Memory B cell (primary cell): Measurements from ENCODE around the gene ZDHHC15.
"Not testable (repeated sequence)": the region's sequence is repeated elsewhere in the genome, so short reads cannot be mapped to it uniquely, and the experiment has no call there.

Experiments
- ATAC-seq: fragments of 150-1000 bp; cut with Tn5 transposase; 2 replicates; pipeline ENCODE4 v1.10.0; 2021; ENCODE audit warnings: low read depth, mild to moderate bottlenecking, moderate library complexity
- DNase-seq, 2 donors: peaks; one replicate each; pipeline ENCODE4 v3.0.0; 2022; ENCODE audit warnings: low spot score in 2 of 2
- H3K27ac Mint-ChIP-seq: one replicate; pipeline ENCODE4 v1.8.0; 2022; ENCODE audit warnings: mild to moderate bottlenecking, moderate library complexity, mixed read lengths
- H3K27me3 Mint-ChIP-seq: one replicate; pipeline ENCODE4 v1.8.0; 2022; ENCODE audit warnings: mixed read lengths
- H3K36me3 Mint-ChIP-seq: one replicate; pipeline ENCODE4 v1.8.0; 2022; ENCODE audit warnings: mild to moderate bottlenecking, mixed read lengths
- H3K4me1 Mint-ChIP-seq: one replicate; pipeline ENCODE4 v1.8.0; 2022; ENCODE audit warnings: mixed read lengths
- H3K4me3 Mint-ChIP-seq: one replicate; pipeline ENCODE4 v1.8.0; 2022; ENCODE audit warnings: mild to moderate bottlenecking, moderate library complexity, mixed read lengths
- H3K9me3 Mint-ChIP-seq: one replicate; pipeline ENCODE4 v1.8.0; 2022; ENCODE audit warnings: mixed read lengths

ZDHHC15 gene

DNA sequence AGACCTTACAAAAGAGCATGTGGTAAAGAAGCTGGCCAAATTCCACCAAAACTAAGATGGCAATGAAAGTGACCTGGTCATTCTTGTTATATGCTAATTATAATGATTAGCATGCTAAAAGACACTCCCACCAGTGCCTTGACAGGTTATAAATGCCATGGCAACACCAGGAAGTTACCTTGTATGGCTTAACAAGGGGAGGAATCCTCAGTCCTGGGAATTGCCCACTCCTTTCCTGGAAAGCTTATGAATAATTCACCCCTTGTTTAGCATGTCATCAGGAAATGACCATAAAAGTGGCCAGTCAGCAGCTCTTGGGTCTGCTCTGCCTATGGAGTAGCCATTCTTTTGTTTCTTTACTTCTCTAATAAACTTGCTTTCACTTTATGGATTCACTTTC is 161.0 kb downstream of the ZDHHC15 start:
- ATAC-seq (no peak), DNase-seq (no peak)
- peaks cover 3% of the 10 kb centered on the region for H3K36me3 Mint-ChIP-seq
- no peaks in the 10 kb centered on the region for H3K4me1 Mint-ChIP-seq
- H3K9me3 Mint-ChIP-seq = peaks cover 7% of the 10 kb centered on the region
- H3K27ac Mint-ChIP-seq = no peak overlapping the region
- no peak overlapping the region for H3K4me3 Mint-ChIP-seq
- H3K27me3 Mint-ChIP-seq = no peaks in the 10 kb centered on the region

DNA sequence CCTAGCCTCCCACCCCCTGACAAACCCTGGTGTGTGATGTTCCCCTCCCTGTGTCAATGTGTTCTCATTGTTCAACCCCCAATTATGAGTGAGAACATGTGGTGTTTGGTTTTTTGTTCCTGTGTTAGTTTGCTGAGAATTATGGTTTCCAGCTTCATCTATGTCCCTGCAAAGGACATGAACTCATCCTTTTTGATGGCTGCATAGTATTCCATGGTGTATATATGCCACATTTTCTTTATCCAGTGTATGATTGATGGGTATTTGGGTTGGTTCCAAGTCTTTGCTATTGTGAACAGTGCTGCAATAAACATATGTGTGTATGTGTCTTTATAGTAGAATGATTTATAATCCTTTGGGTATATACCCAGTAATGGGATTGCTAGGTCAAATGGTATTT is 174.2 kb downstream of the ZDHHC15 start:
- not testable (repeated sequence) for ATAC-seq, DNase-seq, H3K27me3 Mint-ChIP-seq, H3K9me3 Mint-ChIP-seq, H3K4me1 Mint-ChIP-seq, H3K4me3 Mint-ChIP-seq, H3K27ac Mint-ChIP-seq
- H3K36me3 Mint-ChIP-seq = peaks cover 39% of the 10 kb centered on the region

DNA sequence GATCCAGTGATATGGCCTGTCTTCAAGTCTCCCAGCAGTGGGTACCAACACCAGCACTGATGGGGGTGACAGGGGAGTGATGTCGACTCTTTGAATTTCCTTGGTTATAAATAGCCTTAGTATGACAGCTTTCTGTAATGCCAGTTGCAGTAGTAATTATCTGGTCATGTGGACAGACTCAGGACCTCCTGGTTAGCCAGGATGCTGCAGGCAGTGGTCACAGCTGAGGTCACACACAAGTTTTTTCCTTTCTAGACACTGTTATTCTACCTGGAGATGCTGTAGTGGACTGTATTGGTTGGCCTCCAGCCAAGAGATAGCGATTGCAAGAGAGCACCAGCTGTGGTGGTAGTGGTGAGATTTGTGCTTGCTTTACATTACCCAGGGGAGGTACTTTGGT is 185.3 kb downstream of the ZDHHC15 start:
- ATAC-seq = no peak
- H3K4me1 Mint-ChIP-seq = no peaks in the 10 kb centered on the region
- H3K9me3 Mint-ChIP-seq = no peaks in the 10 kb centered on the region
- no peak for DNase-seq
- H3K27ac Mint-ChIP-seq = no peak overlapping the region
- no peak overlapping the region for H3K4me3 Mint-ChIP-seq
- no peaks in the 10 kb centered on the region for H3K27me3 Mint-ChIP-seq
- peaks cover 10% of the 10 kb centered on the region for H3K36me3 Mint-ChIP-seq

DNA sequence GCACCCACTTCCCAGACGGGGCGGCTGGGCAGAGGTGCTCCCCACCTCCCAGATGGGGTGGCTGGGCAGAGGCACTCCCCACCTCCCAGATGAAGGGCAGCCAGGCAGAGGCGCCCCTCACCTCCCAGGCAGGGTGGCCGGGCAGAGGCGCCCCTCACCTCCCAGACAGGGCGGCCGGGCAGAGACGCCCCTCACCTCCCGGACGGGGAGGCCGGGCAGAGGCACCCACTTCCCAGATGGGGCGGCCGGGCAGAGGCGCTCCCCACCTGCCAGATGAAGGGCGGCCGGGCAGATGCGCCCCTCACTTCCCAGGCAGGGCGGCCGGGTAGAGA is 187.7 kb downstream of the ZDHHC15 start:
- Mint-ChIP-seq H3K27me3 (no peaks in the 10 kb centered on the region), H3K4me3 (no peak overlapping the region), H3K27ac (no peak overlapping the region), H3K36me3 (peaks cover 27% of the 10 kb centered on the region), H3K9me3 (peaks cover 3% of the 10 kb centered on the region), H3K4me1 (no peaks in the 10 kb centered on the region)
- DNase-seq (no peak), ATAC-seq (no peak)

DNA sequence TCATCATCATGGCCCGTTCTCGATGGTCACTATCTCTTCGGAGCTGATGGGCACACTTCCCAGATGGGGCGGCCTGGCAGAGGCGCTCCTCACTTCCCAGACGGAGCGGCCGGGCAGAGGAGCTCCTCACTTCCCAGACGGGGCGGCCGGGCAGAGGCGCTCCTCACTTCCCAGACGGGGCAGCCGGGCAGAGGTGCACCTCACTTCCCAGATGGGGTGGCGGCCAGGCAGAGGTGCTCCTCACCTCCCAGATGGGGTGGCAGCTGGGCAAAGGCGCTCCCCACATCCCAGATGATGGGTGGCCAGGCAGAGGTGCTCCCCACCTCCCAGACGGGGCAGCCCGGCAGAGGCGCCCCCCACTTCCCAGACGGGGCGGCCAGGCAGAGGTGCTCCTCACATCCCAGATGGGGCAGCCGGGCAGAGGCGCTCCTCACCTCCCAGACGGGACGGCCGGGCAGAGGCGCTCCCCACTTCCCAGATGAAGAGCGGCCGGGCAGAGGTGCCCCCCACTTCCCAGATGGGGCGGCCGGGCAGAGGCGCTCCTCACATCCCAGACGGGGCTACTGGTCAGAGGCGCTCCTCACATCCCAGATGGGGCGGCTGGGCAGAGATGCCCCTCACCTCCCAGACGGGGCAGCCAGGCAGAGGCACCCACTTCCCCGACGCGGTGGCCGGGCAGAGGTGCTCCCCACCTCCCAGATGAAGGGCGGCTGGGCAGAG is 188.3 kb downstream of the ZDHHC15 start:
- ATAC-seq, H3K27me3 Mint-ChIP-seq, H3K9me3 Mint-ChIP-seq, H3K4me1 Mint-ChIP-seq, DNase-seq, H3K27ac Mint-ChIP-seq, H3K4me3 Mint-ChIP-seq: not testable (repeated sequence)
- H3K36me3 Mint-ChIP-seq = peaks cover 27% of the 10 kb centered on the region

DNA sequence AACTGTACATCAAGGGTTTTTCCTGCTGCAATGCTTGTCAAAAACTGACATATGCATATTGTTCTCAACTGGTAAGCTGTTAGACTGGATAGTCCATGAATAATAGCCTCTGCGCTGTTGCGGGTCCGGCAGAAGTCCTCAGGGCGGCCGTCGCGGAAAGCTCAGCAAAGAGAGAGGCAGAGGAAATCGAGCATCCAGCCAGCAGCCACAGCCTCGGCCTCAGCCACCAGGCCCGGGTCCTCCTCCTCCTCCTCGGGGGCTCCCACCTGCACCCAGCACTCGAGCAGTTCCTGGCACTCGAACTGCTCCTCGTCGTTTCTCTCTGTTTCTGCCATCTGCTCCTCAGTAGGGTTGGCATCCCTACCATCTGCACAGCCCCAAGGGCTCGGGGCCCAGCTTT is 195.2 kb downstream of the ZDHHC15 start:
- Mint-ChIP-seq H3K4me3 (no peak overlapping the region), H3K36me3 (peaks cover 46% of the 10 kb centered on the region), H3K27ac (no peak overlapping the region), H3K27me3 (no peaks in the 10 kb centered on the region), H3K9me3 (peaks cover 5% of the 10 kb centered on the region), H3K4me1 (no peaks in the 10 kb centered on the region)
- DNase-seq (no peak), ATAC-seq (no peak)
